HEK293T (cell line): ENCODE data around the gene PBOV1.

Experiments used
- CTCF ChIA-PET: fragments of 350-600 bp; formaldehyde crosslinking; extraction: SDS; loops from one replicate; lab custom pipeline; 2021; ENCODE audit warnings: antibody characterized with exemption, inconsistent platforms; lab: Yijun Ruan, JAX
- POLR2A ChIA-PET: fragments of 350-600 bp; formaldehyde crosslinking; extraction: SDS; loops from one replicate; lab custom pipeline; 2020; ENCODE audit warnings: antibody characterized with exemption, inconsistent platforms; lab: Yijun Ruan, JAX
- DNase-seq: peaks from one replicate; pipeline ENCODE4 v3.0.0; 2012; ENCODE audit warnings: mixed read lengths; ENCODE audit errors: extremely low spot score
- ARNT ChIP-seq: fragments of 450-650 bp; IDR thresholded peaks from 2 replicates; pipeline ENCODE4 v1.6.1; 2017; ENCODE audit warnings: mild to moderate bottlenecking
- BHLHE40 ChIP-seq: fragments of 450-650 bp; IDR thresholded peaks from 2 replicates; pipeline ENCODE4 v1.6.1; 2016; ENCODE audit warnings: mild to moderate bottlenecking, moderate library complexity, borderline replicate concordance
- CTBP1 ChIP-seq: fragments of 450-650 bp; IDR thresholded peaks from 2 replicates; pipeline ENCODE4 v1.6.1; 2016; ENCODE audit warnings: borderline replicate concordance
- ELF4 ChIP-seq: fragments of 450-650 bp; IDR thresholded peaks from 2 replicates; pipeline ENCODE4 v1.6.1; 2017; ENCODE audit warnings: antibody characterized with exemption
- FOXA1 ChIP-seq: fragments of 450-650 bp; IDR thresholded peaks from 2 replicates; pipeline ENCODE4 v1.6.1; 2016; ENCODE audit warnings: mild to moderate bottlenecking
- FOXK2 ChIP-seq: fragments of 450-650 bp; IDR thresholded peaks from 2 replicates; pipeline ENCODE4 v1.6.1; 2016; ENCODE audit warnings: mild to moderate bottlenecking
- FOXM1 ChIP-seq: fragments of 450-650 bp; IDR thresholded peaks from 2 replicates; pipeline ENCODE4 v1.6.1; 2017; ENCODE audit warnings: mild to moderate bottlenecking, borderline replicate concordance
- HDGF ChIP-seq: fragments of 450-650 bp; IDR thresholded peaks from 2 replicates; pipeline ENCODE4 v1.6.1; 2017; ENCODE audit warnings: antibody characterized with exemption, borderline replicate concordance
- L3MBTL2 ChIP-seq: fragments of 450-650 bp; conservative IDR thresholded peaks from 2 replicates; pipeline ENCODE4 v1.6.1; 2016; ENCODE audit warnings: mild to moderate bottlenecking
- LEF1 ChIP-seq: fragments of 450-650 bp; IDR thresholded peaks from 2 replicates; pipeline ENCODE4 v1.6.1; 2017; ENCODE audit warnings: mild to moderate bottlenecking, borderline replicate concordance
- NFRKB ChIP-seq: fragments of 450-650 bp; IDR thresholded peaks from 2 replicates; pipeline ENCODE4 v1.6.1; 2016; ENCODE audit warnings: mild to moderate bottlenecking, moderate library complexity
- PKNOX1 ChIP-seq: fragments of 450-650 bp; IDR thresholded peaks from 2 replicates; pipeline ENCODE4 v1.6.1; 2016
- SP1 ChIP-seq: fragments of 450-650 bp; IDR thresholded peaks from 2 replicates; pipeline ENCODE4 v1.6.1; 2017
- SUZ12 ChIP-seq: fragments of 450-650 bp; IDR thresholded peaks from 2 replicates; pipeline ENCODE4 v1.6.1; 2016; ENCODE audit warnings: mild to moderate bottlenecking
- TARDBP ChIP-seq: fragments of 450-650 bp; IDR thresholded peaks from 2 replicates; pipeline ENCODE4 v1.6.1; 2016
- ZNF384 ChIP-seq: fragments of 450-650 bp; IDR thresholded peaks from 2 replicates; pipeline ENCODE4 v1.6.1; 2016

The PBOV1 gene

GRCh38 chr6:138204792-138205384, 13.4 kb downstream of the PBOV1 start:
- POLR2A ChIA-PET: no interaction called here
- no peak for DNase-seq
- TF ChIP-seq ELF4: no peak
- no peak for TF ChIP-seq CTBP1
- no peak for TF ChIP-seq HDGF
- TF ChIP-seq PKNOX1: no peak
- no peak for TF ChIP-seq TARDBP
- CTCF ChIA-PET: no interaction called here

DNA sequence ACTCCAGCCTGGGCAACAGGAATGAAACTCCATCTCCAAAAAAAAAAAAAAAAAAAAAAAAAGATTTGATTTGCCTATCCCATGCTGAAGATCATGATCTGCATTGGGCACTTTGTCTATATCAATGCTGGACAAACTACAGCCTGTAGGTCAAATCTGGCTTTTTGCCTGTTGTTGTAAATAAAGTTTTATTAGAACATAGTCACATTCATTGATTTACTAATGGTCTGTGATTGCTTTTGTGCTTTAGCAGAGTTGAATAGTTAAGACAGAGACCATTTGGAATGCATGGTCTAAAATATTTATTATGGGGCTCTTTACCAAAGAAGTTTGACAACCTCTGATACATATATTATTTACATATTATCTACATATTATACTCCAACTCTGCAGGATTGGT, 14.0 kb downstream of the PBOV1 start:
- no peak for TF ChIP-seq ARNT
- TF ChIP-seq FOXA1: no peak
- TF ChIP-seq NFRKB: no peak
- no peak for TF ChIP-seq ZNF384
- no peak for TF ChIP-seq SP1
- TF ChIP-seq TARDBP: no peak
- no peak for DNase-seq
- ChIA-PET POLR2A (no interaction called here), CTCF (no interaction called here)

GRCh38 chr6:138203315-138203714, 15.0 kb downstream of the PBOV1 start:
- CTCF ChIA-PET: no interaction called here
- TF ChIP-seq SUZ12: no peak
- TF ChIP-seq TARDBP: no peak
- no peak for TF ChIP-seq HDGF
- no peak for TF ChIP-seq FOXM1
- TF ChIP-seq PKNOX1: no peak
- TF ChIP-seq NFRKB: no peak
- TF ChIP-seq L3MBTL2: no peak
- no peak for TF ChIP-seq ELF4
- no peak for TF ChIP-seq FOXK2
- TF ChIP-seq CTBP1: no peak
- TF ChIP-seq FOXA1: no peak
- no peak for TF ChIP-seq LEF1
- no peak for TF ChIP-seq BHLHE40
- TF ChIP-seq SP1: no peak
- no peak for TF ChIP-seq ZNF384
- TF ChIP-seq ARNT: no peak
- POLR2A ChIA-PET: no interaction called here
- no peak for DNase-seq

DNA sequence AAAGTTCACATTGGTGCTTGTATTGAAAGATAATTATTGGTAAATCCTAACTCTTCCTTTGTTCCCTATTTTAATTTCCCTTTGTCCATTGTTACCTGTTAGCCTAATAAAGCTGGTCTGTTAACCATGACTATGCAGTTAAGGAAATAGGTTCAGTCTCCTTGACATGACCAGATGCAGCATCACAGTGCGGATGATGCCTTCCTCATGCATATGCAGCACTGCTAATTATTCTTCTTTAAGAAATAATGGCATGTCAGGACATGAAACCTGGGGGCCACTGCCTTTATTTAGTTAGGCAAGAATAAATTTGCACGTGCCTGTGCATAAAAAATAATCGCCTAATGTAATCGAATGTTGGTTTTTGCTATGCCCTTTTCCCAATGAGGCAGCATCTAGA, 16.5 kb downstream of the PBOV1 start:
- ChIA-PET POLR2A (no interaction called here), CTCF (no interaction called here)
- no peak for TF ChIP-seq FOXM1
- TF ChIP-seq ARNT: no peak
- no peak for TF ChIP-seq ELF4
- TF ChIP-seq ZNF384: no peak
- no peak for TF ChIP-seq HDGF
- no peak for TF ChIP-seq PKNOX1
- no peak for TF ChIP-seq FOXK2
- TF ChIP-seq LEF1: no peak
- no peak for TF ChIP-seq BHLHE40
- TF ChIP-seq SP1: no peak
- TF ChIP-seq FOXA1: no peak
- no peak for TF ChIP-seq TARDBP
- no peak for TF ChIP-seq L3MBTL2
- no peak for TF ChIP-seq NFRKB
- DNase-seq: no peak

GRCh38 chr6:138198430-138199091, 19.7 kb downstream of the PBOV1 start:
- TF ChIP-seq LEF1 (no peak), FOXM1 (no peak), PKNOX1 (no peak), ARNT (no peak), CTBP1 (no peak), ELF4 (no peak), BHLHE40 (no peak), ZNF384 (no peak), SUZ12 (no peak), HDGF (no peak), L3MBTL2 (no peak), SP1 (no peak), FOXK2 (no peak), FOXA1 (no peak), TARDBP (no peak), NFRKB (no peak)
- ChIA-PET POLR2A (interaction anchor here (1.2 kb wide), 1 partner anchor 36 kb away, joined by 3 read pairs; no protein-coding TSS in a partner anchor), CTCF (no interaction called here)
- no peak for DNase-seq

- CTCF ChIA-PET: no interaction called here
- DNase-seq: no peak
- POLR2A ChIA-PET: interaction anchor here (1.2 kb wide), 1 partner anchor 35 kb away, joined by 3 read pairs; no protein-coding TSS in a partner anchor
- no peak for TF ChIP-seq NFRKB
- TF ChIP-seq FOXK2: no peak
- no peak for TF ChIP-seq ELF4
- no peak for TF ChIP-seq ARNT
These were observed 20.7 kb downstream of the PBOV1 start for GRCh38 chr6:138197570-138197969.
